ENCODE results near the gene ADCY3. TPM values are rescaled to one million over a fixed set of nuclear protein-coding genes. Genes with fewer than 3 reads are reported as not detected.

Gene ADCY3
- total and polyA plus RNA-seq, 2 of the 13 experiments (the other 11 are each of a cell fraction or from before 2014, with no cell fraction given), result 0.11 to 0.61 TPM

- TF ChIP-seq ZBTB46 (CRISPR knock-in tag; IDR thresholded peaks at IDR 0.05; ENCODE audit: borderline replicate concordance) (no peak; the same call in 1 of the 2 replicates), KDM3A (CRISPR knock-in tag; IDR thresholded peaks at IDR 0.05; ENCODE audit: low read depth) (peak; percentile 63; the same call in 1 of the 2 replicates), ZNF205 (CRISPR knock-in tag; IDR thresholded peaks at IDR 0.05) (0 out of 2 replicates have a peak, but pooled peaks have one; percentile 52), ZNF792 (CRISPR knock-in tag; IDR thresholded peaks at IDR 0.05) (no peak), ZBTB40 (IDR thresholded peaks at IDR 0.05) (no peak), ZBTB40 (CRISPR knock-in tag; IDR thresholded peaks at IDR 0.05) (no peak), ZNF530 (CRISPR knock-in tag; IDR thresholded peaks at IDR 0.05; ENCODE audit: low read depth) (no peak), TOPORS (CRISPR knock-in tag; IDR thresholded peaks at IDR 0.05) (no peak)
- TF ChIP-seq, protein P1, sequence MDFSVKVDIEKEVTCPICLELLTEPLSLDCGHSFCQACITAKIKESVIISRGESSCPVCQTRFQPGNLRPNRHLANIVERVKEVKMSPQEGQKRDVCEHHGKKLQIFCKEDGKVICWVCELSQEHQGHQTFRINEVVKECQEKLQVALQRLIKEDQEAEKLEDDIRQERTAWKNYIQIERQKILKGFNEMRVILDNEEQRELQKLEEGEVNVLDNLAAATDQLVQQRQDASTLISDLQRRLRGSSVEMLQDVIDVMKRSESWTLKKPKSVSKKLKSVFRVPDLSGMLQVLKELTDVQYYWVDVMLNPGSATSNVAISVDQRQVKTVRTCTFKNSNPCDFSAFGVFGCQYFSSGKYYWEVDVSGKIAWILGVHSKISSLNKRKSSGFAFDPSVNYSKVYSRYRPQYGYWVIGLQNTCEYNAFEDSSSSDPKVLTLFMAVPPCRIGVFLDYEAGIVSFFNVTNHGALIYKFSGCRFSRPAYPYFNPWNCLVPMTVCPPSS (IDR thresholded peaks at IDR 0.05), result no peak
- TF ChIP-seq, protein P2, sequence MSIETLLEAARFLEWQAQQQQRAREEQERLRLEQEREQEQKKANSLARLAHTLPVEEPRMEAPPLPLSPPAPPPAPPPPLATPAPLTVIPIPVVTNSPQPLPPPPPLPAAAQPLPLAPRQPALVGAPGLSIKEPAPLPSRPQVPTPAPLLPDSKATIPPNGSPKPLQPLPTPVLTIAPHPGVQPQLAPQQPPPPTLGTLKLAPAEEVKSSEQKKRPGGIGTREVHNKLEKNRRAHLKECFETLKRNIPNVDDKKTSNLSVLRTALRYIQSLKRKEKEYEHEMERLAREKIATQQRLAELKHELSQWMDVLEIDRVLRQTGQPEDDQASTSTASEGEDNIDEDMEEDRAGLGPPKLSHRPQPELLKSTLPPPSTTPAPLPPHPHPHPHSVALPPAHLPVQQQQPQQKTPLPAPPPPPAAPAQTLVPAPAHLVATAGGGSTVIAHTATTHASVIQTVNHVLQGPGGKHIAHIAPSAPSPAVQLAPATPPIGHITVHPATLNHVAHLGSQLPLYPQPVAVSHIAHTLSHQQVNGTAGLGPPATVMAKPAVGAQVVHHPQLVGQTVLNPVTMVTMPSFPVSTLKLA (IDR thresholded peaks at IDR 0.05), result no peak
Measured at GRCh38 chr2:24827321-24828237, 92.5 kb downstream of the ADCY3 start (continued).

Data from HepG2 (cell line).